AG09319 (cell line): ENCODE results near the gene FAXC.

Source experiments
- DNase-seq: peaks from one replicate; pipeline ENCODE4 v3.0.0-alpha.2; 2010; ENCODE audit warnings: low read depth; ENCODE audit errors: extremely low read depth
- CTCF ChIP-seq: IDR thresholded peaks from 2 replicates; pipeline ENCODE4 v1.5.1; 2011; ENCODE audit warnings: low read depth, mild to moderate bottlenecking, inconsistent platforms, low read length, moderate library complexity

Gene FAXC

DNA sequence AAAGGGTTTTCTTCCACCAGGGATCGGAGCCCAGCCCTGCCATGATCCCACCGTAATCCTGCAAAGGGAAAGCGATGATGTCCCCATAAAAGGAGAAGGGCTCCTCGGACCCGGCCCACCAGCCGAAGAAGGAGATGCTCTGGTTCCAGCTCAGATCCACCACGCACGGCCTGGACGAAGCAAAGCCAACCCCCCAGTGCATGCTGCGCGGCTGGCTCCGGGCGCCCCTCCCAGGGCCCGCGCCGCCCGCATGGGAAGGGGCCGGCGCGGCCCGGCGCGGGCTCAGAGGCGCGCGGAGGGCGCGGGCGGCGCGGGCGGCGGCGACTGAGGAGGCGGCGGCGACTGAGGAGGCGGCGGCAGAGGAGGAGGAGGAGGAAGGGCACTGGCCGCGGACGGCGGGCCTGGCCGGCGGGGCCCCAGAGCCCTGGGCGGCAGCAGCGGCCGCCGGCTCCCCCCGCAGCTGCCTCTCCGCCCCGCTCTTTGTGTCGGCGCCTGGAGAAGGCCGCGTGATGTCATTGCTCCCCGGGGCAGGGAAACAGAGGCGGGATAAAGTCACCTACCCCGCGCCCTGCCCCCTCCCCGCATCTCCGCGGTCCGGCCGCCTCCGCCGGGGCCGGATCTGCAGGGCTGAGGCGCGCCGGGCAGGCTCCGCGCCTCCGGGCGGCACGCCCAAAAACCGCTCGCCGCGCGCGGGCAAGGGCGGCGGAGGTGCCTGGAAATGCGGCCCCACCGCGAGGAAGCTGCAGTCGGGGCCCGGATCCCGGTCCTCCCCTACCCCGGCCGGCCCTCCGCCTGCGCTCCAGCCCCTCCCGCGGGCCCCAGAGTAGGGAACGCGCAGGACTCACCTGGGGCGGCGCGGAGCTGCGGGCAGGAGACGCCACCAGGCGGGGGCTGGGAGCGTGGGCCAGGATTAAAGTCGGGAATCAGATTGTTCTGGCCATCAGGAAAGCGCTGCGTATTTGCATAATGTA is at the start of gene FAXC:
FAXC (minus strand) TSS at position 504 of the 971 bp plus-strand sequence; CDS start at position 202, 302 bp downstream.
- TF ChIP-seq CTCF = no peak; the same call in 1 of the 2 replicates

GRCh38 chr6:99397287-99397686 is 47.8 kb upstream of the FAXC start:
- no peak for DNase-seq
- no peak for TF ChIP-seq CTCF

More for the DNA sequence above, at the start of gene FAXC:
- DNase-seq = no peak

- TF ChIP-seq CTCF = no peak
- peak; percentile 32 for DNase-seq
These were observed 44.4 kb upstream of the FAXC start, which contains the start of gene COQ3 for GRCh38 chr6:99393698-99394531. TSS of gene COQ3 (minus strand) at chr6:99394195. CDS start at chr6:99394179, 16 bp downstream.

DNA sequence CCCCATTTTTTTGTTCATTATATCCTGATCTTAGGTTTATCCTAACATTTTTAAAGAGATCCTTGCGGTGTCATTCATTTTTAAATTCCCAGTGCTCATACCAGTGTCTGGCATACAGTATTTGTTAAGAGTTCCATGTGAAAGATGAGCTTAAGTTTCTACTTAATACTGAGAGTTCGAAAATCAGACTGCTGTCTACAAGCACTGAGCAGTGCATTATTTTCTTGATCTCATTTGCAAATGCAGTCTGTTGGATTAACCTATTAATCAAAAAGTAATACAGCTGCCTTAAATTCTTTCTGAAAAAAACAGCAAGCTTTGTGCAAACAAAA is 43.9 kb upstream of the FAXC start:
- no peak for TF ChIP-seq CTCF

GRCh38 chr6:99390896-99391295 is 41.4 kb upstream of the FAXC start:
- no peak for TF ChIP-seq CTCF
- no peak for DNase-seq

More for the DNA sequence above, 43.9 kb upstream of the FAXC start:
- DNase-seq = no peak

GRCh38 chr6:99384507-99384906 is 35.0 kb upstream of the FAXC start:
- DNase-seq = no peak
- no peak for TF ChIP-seq CTCF

DNA sequence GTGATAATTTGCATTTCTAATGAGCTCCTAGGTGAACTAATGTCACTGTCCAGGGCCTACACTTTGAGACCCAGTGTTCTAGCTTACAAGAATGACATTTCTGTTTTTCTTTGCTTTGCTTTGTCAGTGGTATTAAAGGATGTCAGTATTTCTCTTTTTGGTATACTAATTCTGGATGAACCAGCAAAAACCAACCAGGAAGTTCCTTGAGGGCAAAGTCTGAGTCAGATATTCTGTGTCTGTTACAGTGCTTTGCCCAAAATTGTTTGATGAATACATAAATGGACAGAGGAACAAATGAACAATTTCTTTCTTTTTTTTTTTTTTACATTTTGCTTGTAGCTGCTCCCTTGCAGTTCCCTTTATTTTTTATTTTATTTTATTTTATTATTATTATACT is 29.2 kb upstream of the FAXC start:
- DNase-seq = no peak
- TF ChIP-seq CTCF = no peak
